ENCODE results near the gene MYH10. TPM values are rescaled to one million over a fixed set of nuclear protein-coding genes. Genes with fewer than 3 reads are reported as not detected.
A peak's percentile ranks its signal among the peaks of the same experiment; 100 is the strongest.

The MYH10 gene
- total and polyA plus RNA-seq, 9 of the 15 experiments (the other 6 are each of a cell fraction or from before 2014, with no cell fraction given), result 16.3 to 95.3 (median 39.7) TPM

- TF ChIP-seq ARID3B (CRISPR knock-in tag; IDR thresholded peaks at IDR 0.05; ENCODE audit: borderline replicate concordance) (no peak), ELK1 (CRISPR knock-in tag; IDR thresholded peaks at IDR 0.05) (no peak), SIN3B (IDR thresholded peaks at IDR 0.05; ENCODE audit: low read depth) (no peak), RBM22 (IDR thresholded peaks at IDR 0.05; ENCODE audit: low read depth, low read length, poor library complexity, severe bottlenecking) (peak; percentile 37), ZBTB33 (CRISPR knock-in tag; IDR thresholded peaks at IDR 0.05) (no peak), DPF2 (IDR thresholded peaks at IDR 0.05) (peak; percentile 78), MTA2 (IDR thresholded peaks at IDR 0.05; ENCODE audit: low read depth) (0 out of 2 replicates have a peak, but pooled peaks have one; percentile 22), ZBTB2 (IDR thresholded peaks at IDR 0.05) (peak; percentile 58; the same call in 1 of the 2 replicates), STAT6 (CRISPR knock-in tag; IDR thresholded peaks at IDR 0.05) (no peak), NR1H2 (CRISPR knock-in tag; IDR thresholded peaks at IDR 0.05) (0 out of 2 replicates have a peak, but pooled peaks have one; percentile 41), ATF3 (IDR thresholded peaks at IDR 0.05) (no peak), ATF3 (CRISPR knock-in tag; conservative IDR thresholded peaks at IDR 0.05) (no peak), ARID2 (IDR thresholded peaks at IDR 0.05) (no peak)
These were observed 194.2 kb downstream of the MYH10 start (continued) for GRCh38 chr17:8436169-8436843.

All from K562 (cell line).